ENCODE measurements around the gene AFF4.

GRCh38 chr5:132887283-132887682 lies 76.2 kb downstream of the AFF4 start:
- TF ChIP-seq CTCF (IDR thresholded peaks at IDR 0.05; ENCODE audit: low read depth, low read length) (no peak), POLR2A (IDR thresholded peaks at IDR 0.05; ENCODE audit: extremely low read depth, insufficient read length) (no peak), MAX (IDR thresholded peaks at IDR 0.05; ENCODE audit: low read depth, low read length) (no peak), MYC (IDR thresholded peaks at IDR 0.05; ENCODE audit: low read depth, low read length) (no peak)
